IPS-20b (cell line): ENCODE data around the gene TAF1B.

ENCODE experiments used
- H3K27ac ChIP-seq: one replicate; pipeline ENCODE4 v1.5.1; 2013; ENCODE audit warnings: low read length
- H3K27me3 ChIP-seq: 2 replicates; pipeline ENCODE4 v1.6.1; 2013; ENCODE audit warnings: mild to moderate bottlenecking, low read length, inconsistent platforms; ENCODE audit not compliant: insufficient read depth
- H3K36me3 ChIP-seq: 2 replicates; pipeline ENCODE4 v1.6.1; 2013; ENCODE audit warnings: low read depth, mild to moderate bottlenecking, inconsistent platforms, low read length, moderate library complexity; ENCODE audit not compliant: insufficient read depth
- H3K4me1 ChIP-seq: 2 replicates; pipeline ENCODE4 v1.6.1; 2013; ENCODE audit warnings: mild to moderate bottlenecking, control low read depth, inconsistent platforms, low read length, moderate library complexity; ENCODE audit not compliant: insufficient read depth
- H3K4me3 ChIP-seq: 2 replicates; pipeline ENCODE4 v1.5.1; 2013; ENCODE audit warnings: mild to moderate bottlenecking, low read length, inconsistent platforms
- H3K9ac ChIP-seq: 2 replicates; pipeline ENCODE4 v1.6.1; 2013; ENCODE audit warnings: low read depth, mild to moderate bottlenecking, inconsistent platforms, low read length, moderate library complexity
- H3K9me3 ChIP-seq: 2 replicates; pipeline ENCODE4 v1.6.1; 2013; ENCODE audit warnings: mild to moderate bottlenecking, low read depth, low read length, inconsistent platforms; ENCODE audit not compliant: insufficient read depth

Gene TAF1B

GRCh38 chr2:9809448-9810088, 33.7 kb upstream of the TAF1B start:
- no peak overlapping the region for H3K27ac ChIP-seq
- no peak overlapping the region for H3K4me3 ChIP-seq
- no peaks in the 10 kb centered on the region for H3K9me3 ChIP-seq
- no peaks in the 10 kb centered on the region for H3K4me1 ChIP-seq
- H3K9ac ChIP-seq, result no peak overlapping the region
- H3K27me3 ChIP-seq, result peaks cover 6% of the 10 kb centered on the region; the same call in 1 of the 2 replicates
- no peaks in the 10 kb centered on the region for H3K36me3 ChIP-seq

- H3K4me1 ChIP-seq, result no peaks in the 10 kb centered on the region
- no peaks in the 10 kb centered on the region for H3K9me3 ChIP-seq
- peaks cover 7% of the 10 kb centered on the region; the same call in 1 of the 2 replicates for H3K27me3 ChIP-seq
- H3K9ac ChIP-seq, result no peak overlapping the region
- H3K4me3 ChIP-seq, result no peak overlapping the region
- H3K36me3 ChIP-seq, result no peaks in the 10 kb centered on the region
- H3K27ac ChIP-seq, result no peak overlapping the region
Measured at GRCh38 chr2:9811216-9811615, 32.1 kb upstream of the TAF1B start.

GRCh38 chr2:9811679-9812511, 31.4 kb upstream of the TAF1B start:
- no peaks in the 10 kb centered on the region for H3K4me1 ChIP-seq
- H3K27ac ChIP-seq, result no peak overlapping the region
- H3K9ac ChIP-seq, result no peak overlapping the region
- H3K9me3 ChIP-seq, result no peaks in the 10 kb centered on the region
- H3K27me3 ChIP-seq, result peaks cover 7% of the 10 kb centered on the region; the same call in 1 of the 2 replicates
- no peaks in the 10 kb centered on the region for H3K36me3 ChIP-seq
- H3K4me3 ChIP-seq, result no peak overlapping the region

GRCh38 chr2:9812945-9813311, 30.3 kb upstream of the TAF1B start:
- Histone ChIP-seq H3K4me3 (no peak overlapping the region), H3K9me3 (no peaks in the 10 kb centered on the region), H3K4me1 (no peaks in the 10 kb centered on the region), H3K27me3 (peaks cover 7% of the 10 kb centered on the region; the same call in 1 of the 2 replicates), H3K36me3 (no peaks in the 10 kb centered on the region), H3K27ac (no peak overlapping the region), H3K9ac (no peak overlapping the region)

GRCh38 chr2:9813312-9814128, 29.8 kb upstream of the TAF1B start:
- no peaks in the 10 kb centered on the region for H3K36me3 ChIP-seq
- H3K4me3 ChIP-seq, result peak overlapping the region; percentile 30; the same call in 1 of the 2 replicates
- no peak overlapping the region; the same call in 1 of the 2 replicates for H3K9ac ChIP-seq
- peaks cover 7% of the 10 kb centered on the region; the same call in 1 of the 2 replicates for H3K27me3 ChIP-seq
- no peaks in the 10 kb centered on the region for H3K9me3 ChIP-seq
- H3K4me1 ChIP-seq, result no peaks in the 10 kb centered on the region
- no peak overlapping the region for H3K27ac ChIP-seq

- Histone ChIP-seq H3K36me3 (no peaks in the 10 kb centered on the region), H3K9ac (no peak overlapping the region), H3K4me1 (no peaks in the 10 kb centered on the region), H3K27ac (no peak overlapping the region), H3K9me3 (no peaks in the 10 kb centered on the region), H3K27me3 (peaks cover 7% of the 10 kb centered on the region; the same call in 1 of the 2 replicates), H3K4me3 (peak overlapping the region; percentile 30; the same call in 1 of the 2 replicates)
Measured at GRCh38 chr2:9814129-9814868, 29.0 kb upstream of the TAF1B start.

GRCh38 chr2:9815076-9815475, 28.2 kb upstream of the TAF1B start:
- Histone ChIP-seq H3K4me1 (no peaks in the 10 kb centered on the region), H3K9ac (no peak overlapping the region), H3K36me3 (no peaks in the 10 kb centered on the region), H3K9me3 (no peaks in the 10 kb centered on the region), H3K27me3 (peaks cover 7% of the 10 kb centered on the region; the same call in 1 of the 2 replicates), H3K4me3 (no peak overlapping the region), H3K27ac (no peak overlapping the region)

GRCh38 chr2:9815844-9816279, 27.4 kb upstream of the TAF1B start:
- Histone ChIP-seq H3K4me1 (no peaks in the 10 kb centered on the region), H3K9ac (no peak overlapping the region), H3K36me3 (no peaks in the 10 kb centered on the region), H3K27ac (no peak overlapping the region), H3K9me3 (no peaks in the 10 kb centered on the region), H3K4me3 (no peak overlapping the region), H3K27me3 (peaks cover 7% of the 10 kb centered on the region; the same call in 1 of the 2 replicates)

GRCh38 chr2:9818097-9818496, 25.2 kb upstream of the TAF1B start:
- Histone ChIP-seq H3K27ac (no peak overlapping the region), H3K9ac (no peak overlapping the region), H3K36me3 (no peaks in the 10 kb centered on the region)

GRCh38 chr2:9819551-9819950, 23.7 kb upstream of the TAF1B start:
- no peak overlapping the region for H3K4me3 ChIP-seq
- peaks cover 1% of the 10 kb centered on the region; the same call in 1 of the 2 replicates for H3K27me3 ChIP-seq
- no peaks in the 10 kb centered on the region for H3K36me3 ChIP-seq
- no peaks in the 10 kb centered on the region for H3K9me3 ChIP-seq
- no peaks in the 10 kb centered on the region for H3K4me1 ChIP-seq
- H3K9ac ChIP-seq, result no peak overlapping the region
- H3K27ac ChIP-seq, result no peak overlapping the region

More at GRCh38 chr2:9818097-9818496, 25.2 kb upstream of the TAF1B start:
- Histone ChIP-seq H3K27me3 (peaks cover 7% of the 10 kb centered on the region; the same call in 1 of the 2 replicates), H3K4me1 (no peaks in the 10 kb centered on the region), H3K4me3 (no peak overlapping the region), H3K9me3 (no peaks in the 10 kb centered on the region)
